Natural killer cell (primary cell): ENCODE measurements around the gene BCL2L1. TPM values are rescaled to one million over a fixed set of nuclear protein-coding genes. Genes with fewer than 3 reads are reported as not detected.
"Not testable (repeated sequence)": the region's sequence is repeated elsewhere in the genome, so short reads cannot be mapped to it uniquely, and the experiment has no call there.

Source experiments
- ATAC-seq, 3 donors: fragments of 150-1000 bp in 2 of 3; fragments of 200-7000 bp in 1 of 3; cut with Tn5 transposase; 1 replicate in 1 of 3; 2 replicates in 2 of 3; pipeline ENCODE4 v1.10.0; 2021; ENCODE audit warnings: mild to moderate bottlenecking in 2 of 3, moderate library complexity in 2 of 3
- DNase-seq, 2 donors: peaks; one replicate each; pipeline versions ENCODE4 v3.0.0 to v3.0.0-alpha.2; 2013 to 2021; ENCODE audit warnings: mixed read lengths in 1 of 2
- H3K27ac ChIP-seq: one replicate; pipeline ENCODE4 v1.5.1; 2013; ENCODE audit warnings: mild to moderate bottlenecking, low read length
- H3K27me3 ChIP-seq: one replicate; pipeline ENCODE4 v1.6.1; 2013; ENCODE audit warnings: low read length; ENCODE audit not compliant: control insufficient read depth, insufficient read depth
- H3K36me3 ChIP-seq: one replicate; pipeline ENCODE4 v1.6.1; 2013; ENCODE audit warnings: low read length; ENCODE audit not compliant: control insufficient read depth, insufficient read depth
- H3K4me1 ChIP-seq: one replicate; pipeline ENCODE4 v1.6.1; 2013; ENCODE audit warnings: low read length; ENCODE audit not compliant: control insufficient read depth, insufficient read depth
- H3K4me3 ChIP-seq: one replicate; pipeline ENCODE4 v1.5.1; 2013; ENCODE audit warnings: low read length
- H3K9me3 ChIP-seq: one replicate; pipeline ENCODE4 v1.6.1; 2013; ENCODE audit warnings: low read length; ENCODE audit not compliant: control insufficient read depth, insufficient read depth
- H3K27ac Mint-ChIP-seq, 2 donors: one replicate each; pipeline ENCODE4 v1.8.0; 2022; ENCODE audit warnings: mild to moderate bottlenecking in 2 of 2, mixed read lengths in 2 of 2, moderate library complexity in 1 of 2
- H3K27me3 Mint-ChIP-seq, 2 donors: one replicate each; pipeline ENCODE4 v1.8.0; 2022; ENCODE audit warnings: low read depth in 2 of 2, mixed read lengths in 2 of 2
- H3K36me3 Mint-ChIP-seq: one replicate; pipeline ENCODE4 v1.8.0; 2022; ENCODE audit warnings: mixed read lengths
- H3K4me1 Mint-ChIP-seq, 2 donors: one replicate each; pipeline ENCODE4 v1.8.0; 2022; ENCODE audit warnings: mixed read lengths in 2 of 2
- H3K4me3 Mint-ChIP-seq: one replicate; pipeline ENCODE4 v1.8.0; 2022; ENCODE audit warnings: mild to moderate bottlenecking, moderate library complexity, mixed read lengths
- H3K9me3 Mint-ChIP-seq, 2 donors: one replicate each; pipeline ENCODE4 v1.8.0; 2022; ENCODE audit warnings: mixed read lengths in 2 of 2
- WGBS: methylation state at CpG from one replicate; pipeline ENCODE4 v1.1.7; 2013; ENCODE audit warnings: missing lambda C conversion rate; ENCODE audit not compliant: insufficient coverage; 5-methylcytosine and 5-hydroxymethylcytosine counted together
- intact Hi-C: fragments of 100-400 bp; cut with micrococcal nuclease; formaldehyde crosslinking; loops from one replicate; pipeline ENCODE4 v1.14.2; 2022
- total RNA-seq, 4 donors: library from RNA; stranded (reverse); fragments of 120-200 nt in 1 of 4; gene quantifications; one replicate each; pipeline versions ENCODE4 v1.2.3 to v1.2.4, GENCODE V29; 2013 to 2022
- TF ChIP-seq, protein P1 (sequence below): fragments of 200-600 bp; IDR thresholded peaks from one replicate; pipeline ENCODE4 v1.8.0; 2022; ENCODE audit warnings: antibody characterized with exemption

The BCL2L1 gene
- total RNA-seq, 3 donors from 2014 or later (not counting 1 experiment from before 2014, with no cell fraction given) = 67.4 to 92.6 (median 78.6) TPM

DNA sequence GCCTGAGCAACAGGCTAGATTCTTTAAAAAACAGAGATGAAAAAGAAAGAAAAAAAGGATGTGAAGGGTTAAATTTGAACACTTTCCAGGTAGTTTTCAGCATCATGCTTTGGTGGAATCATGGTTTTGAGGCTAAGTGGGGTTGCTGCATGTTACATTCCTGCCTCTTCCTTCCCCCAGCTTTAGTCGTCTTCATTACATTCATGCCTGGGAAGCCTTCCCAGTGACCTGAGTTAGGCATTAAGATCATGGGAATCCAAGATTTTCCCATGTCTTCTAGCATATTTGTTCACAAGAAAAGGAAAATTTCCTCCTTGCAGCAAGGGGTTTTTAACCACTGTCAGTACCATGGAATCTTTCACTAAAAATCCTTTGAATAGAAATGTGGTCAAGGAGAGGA is 28.5 kb upstream of the BCL2L1 start:
- Histone ChIP-seq H3K9me3 (no peaks in the 10 kb centered on the region), H3K4me3 (no peak overlapping the region), H3K4me1 (no peaks in the 10 kb centered on the region), H3K27me3 (no peaks in the 10 kb centered on the region), H3K27ac (no peak overlapping the region), H3K36me3 (no peaks in the 10 kb centered on the region)
- TF ChIP-seq, protein P1, sequence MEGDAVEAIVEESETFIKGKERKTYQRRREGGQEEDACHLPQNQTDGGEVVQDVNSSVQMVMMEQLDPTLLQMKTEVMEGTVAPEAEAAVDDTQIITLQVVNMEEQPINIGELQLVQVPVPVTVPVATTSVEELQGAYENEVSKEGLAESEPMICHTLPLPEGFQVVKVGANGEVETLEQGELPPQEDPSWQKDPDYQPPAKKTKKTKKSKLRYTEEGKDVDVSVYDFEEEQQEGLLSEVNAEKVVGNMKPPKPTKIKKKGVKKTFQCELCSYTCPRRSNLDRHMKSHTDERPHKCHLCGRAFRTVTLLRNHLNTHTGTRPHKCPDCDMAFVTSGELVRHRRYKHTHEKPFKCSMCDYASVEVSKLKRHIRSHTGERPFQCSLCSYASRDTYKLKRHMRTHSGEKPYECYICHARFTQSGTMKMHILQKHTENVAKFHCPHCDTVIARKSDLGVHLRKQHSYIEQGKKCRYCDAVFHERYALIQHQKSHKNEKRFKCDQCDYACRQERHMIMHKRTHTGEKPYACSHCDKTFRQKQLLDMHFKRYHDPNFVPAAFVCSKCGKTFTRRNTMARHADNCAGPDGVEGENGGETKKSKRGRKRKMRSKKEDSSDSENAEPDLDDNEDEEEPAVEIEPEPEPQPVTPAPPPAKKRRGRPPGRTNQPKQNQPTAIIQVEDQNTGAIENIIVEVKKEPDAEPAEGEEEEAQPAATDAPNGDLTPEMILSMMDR = no peak
- Mint-ChIP-seq H3K36me3 (no peaks in the 10 kb centered on the region), H3K4me1 (no peaks in the 10 kb centered on the region), H3K4me3 (no peak overlapping the region), H3K27ac (no peak overlapping the region), H3K27me3 (no peaks in the 10 kb centered on the region), H3K9me3 (no peaks in the 10 kb centered on the region)
- WGBS = 90% methylated on average over 1 of the region's 1 CpG
- DNase-seq (no peak), ATAC-seq (no peak)
- intact Hi-C loops = no loop called here

DNA sequence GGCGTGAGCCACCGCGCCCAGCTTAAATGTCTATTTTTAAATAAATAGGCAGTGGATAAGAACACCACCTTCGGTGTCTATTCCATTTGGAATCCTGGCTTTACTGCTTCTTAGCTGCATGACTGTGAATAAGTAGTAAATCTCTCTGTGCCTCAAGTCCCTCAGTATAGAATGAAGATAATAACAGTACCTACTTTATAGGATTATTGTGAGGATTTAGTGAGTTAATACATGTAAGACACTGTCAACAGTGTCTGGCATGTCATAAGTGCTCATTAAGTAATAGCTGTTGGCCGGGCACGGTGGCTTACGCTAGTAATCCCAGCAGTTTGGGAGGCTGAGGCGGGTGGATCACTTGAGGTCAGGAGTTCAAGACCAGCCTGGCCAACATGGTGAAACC is 26.6 kb upstream of the BCL2L1 start:
- Histone ChIP-seq H3K9me3 (no peaks in the 10 kb centered on the region), H3K27ac (no peak overlapping the region), H3K4me1 (no peaks in the 10 kb centered on the region), H3K36me3 (no peaks in the 10 kb centered on the region), H3K27me3 (no peaks in the 10 kb centered on the region), H3K4me3 (no peak overlapping the region)
- H3K27me3 Mint-ChIP-seq = no peaks in the 10 kb centered on the region
- no peak overlapping the region for H3K4me3 Mint-ChIP-seq
- H3K36me3 Mint-ChIP-seq = no peaks in the 10 kb centered on the region
- no peaks in the 10 kb centered on the region for H3K9me3 Mint-ChIP-seq
- no peaks in the 10 kb centered on the region for H3K4me1 Mint-ChIP-seq
- 98% methylated on average over 8 of the region's 8 CpGs for WGBS
- no peak overlapping the region for H3K27ac Mint-ChIP-seq
- intact Hi-C loops = no loop called here
- ATAC-seq (no peak), DNase-seq (no peak)
- TF ChIP-seq, protein P1 = no peak

DNA sequence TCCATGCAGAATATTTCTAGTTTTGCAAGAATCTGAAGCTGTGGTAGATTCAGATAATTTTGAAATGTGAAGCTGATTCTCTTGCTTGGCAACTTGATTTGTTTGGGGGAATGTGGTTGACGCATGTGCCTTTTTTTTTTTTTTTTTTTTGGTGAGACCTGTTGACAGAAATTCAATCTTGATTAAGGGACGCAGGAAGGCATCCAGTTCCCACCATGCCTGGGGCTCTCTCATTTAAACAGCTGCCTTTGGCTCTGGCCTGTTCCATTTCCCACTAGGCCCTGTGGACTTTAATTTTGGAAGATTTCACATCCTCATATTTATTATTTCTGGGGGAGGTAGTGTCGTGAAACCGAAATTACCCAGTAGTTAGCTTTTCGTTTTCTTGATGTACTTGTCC is 25.0 kb upstream of the BCL2L1 start:
- intact Hi-C loops = no loop called here
- WGBS = 74% methylated on average over 2 of the region's 5 CpGs
- TF ChIP-seq, protein P1 = no peak
- ATAC-seq (no peak), DNase-seq (no peak)
- Mint-ChIP-seq H3K9me3 (no peaks in the 10 kb centered on the region), H3K27me3 (no peaks in the 10 kb centered on the region), H3K4me3 (no peak overlapping the region), H3K36me3 (no peaks in the 10 kb centered on the region), H3K27ac (no peak overlapping the region), H3K4me1 (no peaks in the 10 kb centered on the region)
- no peak overlapping the region for H3K27ac ChIP-seq
- no peak overlapping the region for H3K4me3 ChIP-seq
- no peaks in the 10 kb centered on the region for H3K4me1 ChIP-seq
- no peaks in the 10 kb centered on the region for H3K9me3 ChIP-seq
- H3K36me3 ChIP-seq = no peaks in the 10 kb centered on the region
- H3K27me3 ChIP-seq = no peaks in the 10 kb centered on the region

DNA sequence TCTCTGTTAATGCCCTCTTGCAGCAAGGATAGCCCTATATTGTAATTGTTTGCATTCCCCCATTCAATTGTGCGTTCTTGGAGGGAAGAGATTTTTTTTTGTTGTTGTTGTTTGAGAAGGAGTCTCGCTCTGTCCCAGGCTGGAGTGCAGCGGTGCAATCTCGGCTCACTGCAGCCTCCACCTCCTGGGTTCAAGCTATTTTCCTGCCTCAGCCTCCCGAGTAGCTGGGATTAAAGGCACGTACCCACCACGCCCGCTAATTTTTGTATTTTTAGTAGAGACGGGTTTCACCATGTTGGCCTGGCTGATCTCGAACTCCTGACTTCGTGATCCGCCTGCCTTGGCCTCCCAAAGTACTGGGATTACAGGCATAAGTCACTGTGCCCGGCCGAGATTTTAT is 24.4 kb upstream of the BCL2L1 start:
- WGBS = 98% methylated on average over 14 of the region's 14 CpGs
- H3K4me3 ChIP-seq, H3K27me3 ChIP-seq, ATAC-seq, H3K9me3 ChIP-seq, intact Hi-C loops, H3K9me3 Mint-ChIP-seq, H3K4me3 Mint-ChIP-seq, H3K27ac Mint-ChIP-seq, H3K4me1 Mint-ChIP-seq, H3K27me3 Mint-ChIP-seq, H3K27ac ChIP-seq, H3K4me1 ChIP-seq, H3K36me3 Mint-ChIP-seq, H3K36me3 ChIP-seq, DNase-seq: not testable (repeated sequence)
